ENCODE data around the gene IKZF5.

IKZF5 gene

GRCh38 chr10:122999347-122999746, 9.2 kb downstream of the IKZF5 start:
- Mint-ChIP-seq H3K27me3 (no peaks in the 10 kb centered on the region), H3K4me3 (no peak overlapping the region), H3K4me1 (peaks cover 25% of the 10 kb centered on the region), H3K27ac (peak overlapping the region; percentile 42), H3K36me3 (peaks cover 33% of the 10 kb centered on the region), H3K9me3 (no peaks in the 10 kb centered on the region)
- ATAC-seq = no peak

GRCh38 chr10:122998934-122999333, 9.7 kb downstream of the IKZF5 start:
- Mint-ChIP-seq H3K27ac (no peak overlapping the region), H3K9me3 (no peaks in the 10 kb centered on the region), H3K4me1 (peaks cover 25% of the 10 kb centered on the region), H3K4me3 (no peak overlapping the region), H3K36me3 (peaks cover 37% of the 10 kb centered on the region), H3K27me3 (no peaks in the 10 kb centered on the region)
- no peak for ATAC-seq

- Mint-ChIP-seq H3K36me3 (peaks cover 40% of the 10 kb centered on the region), H3K27me3 (no peaks in the 10 kb centered on the region), H3K9me3 (no peaks in the 10 kb centered on the region), H3K4me3 (no peak overlapping the region), H3K4me1 (peaks cover 25% of the 10 kb centered on the region), H3K27ac (no peak overlapping the region)
- ATAC-seq = no peak
These were observed 10.2 kb downstream of the IKZF5 start for GRCh38 chr10:122998360-122998917.

- Mint-ChIP-seq H3K4me1 (peaks cover 25% of the 10 kb centered on the region), H3K9me3 (no peaks in the 10 kb centered on the region), H3K27me3 (no peaks in the 10 kb centered on the region), H3K27ac (no peak overlapping the region), H3K4me3 (no peak overlapping the region), H3K36me3 (peaks cover 40% of the 10 kb centered on the region)
- ATAC-seq = no peak
These were observed 10.7 kb downstream of the IKZF5 start for GRCh38 chr10:122997864-122998263.

- no peaks in the 10 kb centered on the region for H3K27me3 Mint-ChIP-seq
- H3K4me1 Mint-ChIP-seq = peaks cover 18% of the 10 kb centered on the region
- no peak overlapping the region for H3K27ac Mint-ChIP-seq
- no peak for ATAC-seq
- no peaks in the 10 kb centered on the region for H3K9me3 Mint-ChIP-seq
- H3K36me3 Mint-ChIP-seq = peaks cover 31% of the 10 kb centered on the region
- no peak overlapping the region for H3K4me3 Mint-ChIP-seq
These were observed 12.7 kb downstream of the IKZF5 start for GRCh38 chr10:122995936-122996335.

GRCh38 chr10:122993797-122994336, 14.7 kb downstream of the IKZF5 start:
- no peak overlapping the region for H3K27ac Mint-ChIP-seq
- no peaks in the 10 kb centered on the region for H3K27me3 Mint-ChIP-seq
- no peaks in the 10 kb centered on the region for H3K9me3 Mint-ChIP-seq
- H3K36me3 Mint-ChIP-seq = peaks cover 32% of the 10 kb centered on the region
- ATAC-seq = no peak
- H3K4me3 Mint-ChIP-seq = no peak overlapping the region
- no peaks in the 10 kb centered on the region for H3K4me1 Mint-ChIP-seq

GRCh38 chr10:122992031-122992585, 16.5 kb downstream of the IKZF5 start:
- no peaks in the 10 kb centered on the region for H3K4me1 Mint-ChIP-seq
- no peak overlapping the region for H3K4me3 Mint-ChIP-seq
- peaks cover 27% of the 10 kb centered on the region for H3K36me3 Mint-ChIP-seq
- no peaks in the 10 kb centered on the region for H3K9me3 Mint-ChIP-seq
- H3K27me3 Mint-ChIP-seq = no peaks in the 10 kb centered on the region
- no peak for ATAC-seq
- H3K27ac Mint-ChIP-seq = no peak overlapping the region

GRCh38 chr10:122990278-122990677, 18.3 kb downstream of the IKZF5 start:
- Mint-ChIP-seq H3K36me3 (peaks cover 31% of the 10 kb centered on the region), H3K4me3 (no peak overlapping the region), H3K27ac (no peak overlapping the region)

GRCh38 chr10:122988501-122988900, 20.1 kb downstream of the IKZF5 start:
- no peak overlapping the region for H3K4me3 Mint-ChIP-seq
- no peaks in the 10 kb centered on the region for H3K9me3 Mint-ChIP-seq
- H3K36me3 Mint-ChIP-seq = peaks cover 24% of the 10 kb centered on the region
- no peak for ATAC-seq
- H3K27ac Mint-ChIP-seq = no peak overlapping the region
- no peaks in the 10 kb centered on the region for H3K4me1 Mint-ChIP-seq
- H3K27me3 Mint-ChIP-seq = no peaks in the 10 kb centered on the region

More at GRCh38 chr10:122990278-122990677, 18.3 kb downstream of the IKZF5 start:
- H3K27me3 Mint-ChIP-seq = no peaks in the 10 kb centered on the region
- no peak for ATAC-seq
- no peaks in the 10 kb centered on the region for H3K9me3 Mint-ChIP-seq
- no peaks in the 10 kb centered on the region for H3K4me1 Mint-ChIP-seq

GRCh38 chr10:122986335-122986734, 22.3 kb downstream of the IKZF5 start:
- H3K36me3 Mint-ChIP-seq = peaks cover 24% of the 10 kb centered on the region
- no peaks in the 10 kb centered on the region for H3K27me3 Mint-ChIP-seq
- H3K27ac Mint-ChIP-seq = no peak overlapping the region
- H3K4me3 Mint-ChIP-seq = no peak overlapping the region
- peaks cover 2% of the 10 kb centered on the region for H3K4me1 Mint-ChIP-seq
- no peak for ATAC-seq
- H3K9me3 Mint-ChIP-seq = no peaks in the 10 kb centered on the region

- ATAC-seq = no peak
- H3K27me3 Mint-ChIP-seq = no peaks in the 10 kb centered on the region
- no peaks in the 10 kb centered on the region for H3K9me3 Mint-ChIP-seq
- peaks cover 18% of the 10 kb centered on the region for H3K4me1 Mint-ChIP-seq
- H3K36me3 Mint-ChIP-seq = peaks cover 19% of the 10 kb centered on the region
- no peak overlapping the region for H3K27ac Mint-ChIP-seq
- H3K4me3 Mint-ChIP-seq = no peak overlapping the region
These were observed 23.9 kb downstream of the IKZF5 start for GRCh38 chr10:122984708-122985107.

- H3K36me3 Mint-ChIP-seq = peaks cover 19% of the 10 kb centered on the region
- ATAC-seq = no peak
- no peak overlapping the region for H3K27ac Mint-ChIP-seq
- H3K4me3 Mint-ChIP-seq = no peak overlapping the region
- no peaks in the 10 kb centered on the region for H3K27me3 Mint-ChIP-seq
- H3K9me3 Mint-ChIP-seq = no peaks in the 10 kb centered on the region
- peaks cover 19% of the 10 kb centered on the region for H3K4me1 Mint-ChIP-seq
These were observed 24.7 kb downstream of the IKZF5 start for GRCh38 chr10:122983898-122984297.

GRCh38 chr10:122981066-122981464, 27.5 kb downstream of the IKZF5 start:
- H3K9me3 Mint-ChIP-seq = no peaks in the 10 kb centered on the region
- peaks cover 19% of the 10 kb centered on the region for H3K4me1 Mint-ChIP-seq
- no peaks in the 10 kb centered on the region for H3K27me3 Mint-ChIP-seq
- peak overlapping the region; percentile 85 for H3K4me3 Mint-ChIP-seq
- H3K36me3 Mint-ChIP-seq = peaks cover 8% of the 10 kb centered on the region
- ATAC-seq = no peak
- H3K27ac Mint-ChIP-seq = peak overlapping the region; percentile 98

GRCh38 chr10:122980209-122981065, 28.2 kb downstream of the IKZF5 start, which contains the start of gene PSTK:
Gene PSTK, plus strand, starts transcription at chr10:122980401. Its CDS starts 79 bp downstream, at chr10:122980480.
- peaks cover 19% of the 10 kb centered on the region for H3K4me1 Mint-ChIP-seq
- H3K4me3 Mint-ChIP-seq = peak within 1 kb of the TSS; percentile 85
- H3K9me3 Mint-ChIP-seq = no peaks in the 10 kb centered on the region
- H3K36me3 Mint-ChIP-seq = peaks cover 6% of the 10 kb centered on the region
- H3K27me3 Mint-ChIP-seq = no peaks in the 10 kb centered on the region
- ATAC-seq = peak; percentile 99
- peak within 1 kb of the TSS; percentile 98 for H3K27ac Mint-ChIP-seq

- H3K9me3 Mint-ChIP-seq = no peaks in the 10 kb centered on the region
- peaks cover 8% of the 10 kb centered on the region for H3K4me1 Mint-ChIP-seq
- H3K4me3 Mint-ChIP-seq = no peak overlapping the region
- ATAC-seq = peak; percentile 50
- no peak overlapping the region for H3K27ac Mint-ChIP-seq
- no peaks in the 10 kb centered on the region for H3K27me3 Mint-ChIP-seq
- H3K36me3 Mint-ChIP-seq = no peaks in the 10 kb centered on the region
These were observed 34.0 kb downstream of the IKZF5 start for GRCh38 chr10:122974543-122975064.
